ENCODE results near the gene LTB4R. TPM values are rescaled to one million over a fixed set of nuclear protein-coding genes. Genes with fewer than 3 reads are reported as not detected.
"Not testable (repeated sequence)": the region's sequence is repeated elsewhere in the genome, so short reads cannot be mapped to it uniquely, and the experiment has no call there.

Gene LTB4R
- total and polyA plus RNA-seq, 5 donors = 1.6 to 3.1 (median 2.3) TPM

DNA sequence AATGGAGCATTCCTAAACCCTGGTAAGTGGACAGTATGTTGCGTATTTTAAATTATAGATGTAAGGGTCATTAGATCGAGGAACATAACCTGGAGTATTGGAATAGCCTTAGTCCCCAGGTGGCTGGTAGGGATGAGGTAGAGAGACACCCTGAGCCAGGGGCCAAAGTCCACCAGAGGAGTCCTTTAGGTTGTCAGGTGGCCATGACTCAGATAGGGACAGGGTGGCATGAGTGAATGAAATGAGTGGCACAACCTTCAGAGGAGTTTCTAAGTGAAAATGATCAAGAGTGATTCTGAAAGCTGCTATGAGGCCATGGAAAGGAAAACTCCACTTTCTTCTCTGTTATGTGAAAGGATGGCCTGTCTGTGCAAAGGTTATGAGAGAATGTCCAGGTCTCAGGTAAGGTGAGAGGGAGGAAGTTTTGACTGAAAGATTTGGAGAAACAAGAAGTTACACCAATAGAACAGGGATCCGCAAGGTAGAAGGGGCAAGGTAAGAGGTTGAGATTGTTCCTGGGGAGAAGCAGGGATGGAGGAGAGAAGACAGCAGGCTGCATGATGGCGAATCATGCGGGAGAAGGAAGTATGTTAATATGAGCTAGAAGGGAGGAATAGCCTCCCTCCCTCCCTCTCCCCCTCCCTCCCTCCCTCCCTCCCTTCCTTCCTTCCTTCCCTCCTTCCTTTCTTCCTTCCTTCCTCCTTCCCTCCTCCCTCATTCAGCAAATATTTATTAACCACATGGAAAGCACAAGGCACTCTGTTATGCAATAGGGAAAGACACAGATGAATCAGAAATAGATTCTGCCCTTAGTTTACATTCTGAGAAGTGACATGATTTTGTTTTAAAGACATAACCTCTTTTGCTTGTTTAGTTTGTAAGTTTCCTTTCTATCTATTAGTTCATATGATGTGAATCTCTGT lies 42.5 kb downstream of the LTB4R start:
- DNase-seq = no peak
- intact Hi-C loops (cut with DNase I) = no loop called here
- Histone ChIP-seq H3K27me3 (ENCODE audit: control insufficient read depth, insufficient read depth) (no peaks in the 10 kb centered on the region), H3K4me3 (ENCODE audit: low read length) (no peak overlapping the region), H3K4me1 (ENCODE audit: control insufficient read depth, insufficient read depth, low read length) (no peaks in the 10 kb centered on the region), H3K9me3 (ENCODE audit: control insufficient read depth, low read length) (no peaks in the 10 kb centered on the region), H3K27ac (ENCODE audit: low read length) (no peak overlapping the region)
- WGBS = 75% methylated on average over 5 of the region's 5 CpGs
- no peak for ATAC-seq

- WGBS = 92% methylated on average over 3 of the region's 3 CpGs
- DNase-seq; H3K4me1 ChIP-seq (ENCODE audit: control insufficient read depth, insufficient read depth, low read length); ATAC-seq; H3K27me3 ChIP-seq (ENCODE audit: control insufficient read depth, insufficient read depth); intact Hi-C loops (cut with DNase I); H3K4me3 ChIP-seq (ENCODE audit: low read length); H3K9me3 ChIP-seq (ENCODE audit: control insufficient read depth, low read length); H3K27ac ChIP-seq (ENCODE audit: low read length): not testable (repeated sequence)
Observed at GRCh38 chr14:24354482-24354825, 43.2 kb downstream of the LTB4R start.

DNA sequence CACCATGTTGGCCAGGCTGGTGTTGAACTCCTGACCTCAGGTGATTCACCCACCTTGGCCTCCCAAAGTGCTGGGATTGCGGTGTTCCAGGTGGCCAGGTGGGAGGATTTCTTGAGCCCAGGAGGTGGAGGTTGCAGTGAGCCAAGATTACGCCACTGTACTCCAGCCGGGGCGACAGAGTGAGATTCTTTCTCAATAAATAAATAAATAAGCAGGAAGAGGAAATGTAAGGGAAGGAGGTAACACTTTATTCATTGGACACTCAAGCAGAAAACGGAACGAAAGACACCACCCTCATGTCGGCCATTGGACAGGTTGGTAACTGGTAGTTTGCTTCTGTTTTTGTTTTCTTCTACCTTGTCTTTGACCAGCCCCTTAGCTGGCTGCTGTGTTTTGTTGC lies 43.7 kb downstream of the LTB4R start:
- WGBS = 86% methylated on average over 7 of the region's 7 CpGs
- DNase-seq (no peak), ATAC-seq (no peak)
- no peak overlapping the region for H3K4me3 ChIP-seq (ENCODE audit: low read length)
- H3K27me3 ChIP-seq (ENCODE audit: control insufficient read depth, insufficient read depth) = no peaks in the 10 kb centered on the region
- no peak overlapping the region for H3K27ac ChIP-seq (ENCODE audit: low read length)
- intact Hi-C loops (cut with DNase I) = no loop called here
- no peaks in the 10 kb centered on the region for H3K9me3 ChIP-seq (ENCODE audit: control insufficient read depth, low read length)
- H3K4me1 ChIP-seq (ENCODE audit: control insufficient read depth, insufficient read depth, low read length) = no peaks in the 10 kb centered on the region

DNA sequence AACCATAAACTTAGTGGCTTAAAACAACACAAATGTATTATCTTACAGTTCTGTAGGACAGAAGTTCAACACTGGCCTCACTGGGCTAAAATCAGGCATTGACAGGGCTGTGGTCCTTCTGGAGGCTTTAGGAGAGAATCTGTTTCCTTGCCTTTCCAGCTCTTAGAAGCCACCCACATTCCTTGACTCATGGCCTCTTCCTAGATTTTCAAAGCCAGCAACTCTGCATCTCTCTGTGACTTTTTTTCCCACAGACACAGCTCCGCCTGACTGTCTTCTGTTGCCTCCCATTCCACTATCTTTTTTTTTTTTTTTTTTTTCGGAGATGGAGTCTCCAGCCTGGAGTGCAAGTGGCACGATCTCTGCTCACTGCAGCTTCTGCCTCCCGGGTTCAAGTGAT lies 44.9 kb downstream of the LTB4R start:
- DNase-seq (no peak), ATAC-seq (no peak)
- H3K27ac ChIP-seq (ENCODE audit: low read length) = no peak overlapping the region
- H3K9me3 ChIP-seq (ENCODE audit: control insufficient read depth, low read length) = no peaks in the 10 kb centered on the region
- H3K27me3 ChIP-seq (ENCODE audit: control insufficient read depth, insufficient read depth) = no peaks in the 10 kb centered on the region
- WGBS = 85% methylated on average over 4 of the region's 4 CpGs
- H3K4me3 ChIP-seq (ENCODE audit: low read length) = no peak overlapping the region
- intact Hi-C loops (cut with DNase I) = no loop called here
- no peaks in the 10 kb centered on the region for H3K4me1 ChIP-seq (ENCODE audit: control insufficient read depth, insufficient read depth, low read length)

- H3K27me3 ChIP-seq (ENCODE audit: control insufficient read depth, insufficient read depth) = no peaks in the 10 kb centered on the region
- no peak for ATAC-seq
- H3K27ac ChIP-seq (ENCODE audit: low read length) = no peak overlapping the region
- H3K4me1 ChIP-seq (ENCODE audit: control insufficient read depth, insufficient read depth, low read length) = no peaks in the 10 kb centered on the region
- no peak for DNase-seq
- H3K9me3 ChIP-seq (ENCODE audit: control insufficient read depth, low read length) = no peaks in the 10 kb centered on the region
- WGBS = 96% methylated on average over 3 of the region's 3 CpGs
- H3K4me3 ChIP-seq (ENCODE audit: low read length) = no peak overlapping the region
- intact Hi-C loops (cut with DNase I) = loop anchor here in 1 of 4 donors (10.0 kb wide), 1 partner anchor 75 kb away; no protein-coding TSS in a partner anchor
Observed at GRCh38 chr14:24360281-24360680, 49.0 kb downstream of the LTB4R start.

DNA sequence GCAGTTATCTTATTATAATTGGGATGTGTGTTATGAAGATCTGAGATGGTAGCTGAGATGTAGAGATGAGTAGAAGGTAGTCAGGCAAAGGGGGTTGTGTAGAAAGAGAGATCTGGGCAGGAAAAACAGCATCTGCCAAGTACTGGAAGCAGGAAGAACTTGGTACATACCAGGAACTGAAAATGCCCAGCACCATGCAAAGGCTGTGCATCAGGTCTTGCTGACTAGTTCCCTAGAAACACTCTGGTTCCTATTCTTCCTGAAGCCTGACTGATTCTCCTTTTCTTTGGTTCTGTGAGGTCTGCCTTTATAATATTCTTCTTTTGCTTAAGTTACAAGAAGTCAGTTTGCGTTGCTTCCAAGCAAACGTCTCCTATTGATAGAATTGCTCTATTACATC lies 50.0 kb downstream of the LTB4R start:
- Histone ChIP-seq H3K4me3 (ENCODE audit: low read length) (no peak overlapping the region), H3K27me3 (ENCODE audit: control insufficient read depth, insufficient read depth) (no peaks in the 10 kb centered on the region), H3K27ac (ENCODE audit: low read length) (no peak overlapping the region), H3K4me1 (ENCODE audit: control insufficient read depth, insufficient read depth, low read length) (no peaks in the 10 kb centered on the region), H3K9me3 (ENCODE audit: control insufficient read depth, low read length) (no peaks in the 10 kb centered on the region)
- WGBS = 68% methylated on average over 2 of the region's 2 CpGs
- ATAC-seq (no peak), DNase-seq (no peak)
- intact Hi-C loops (cut with DNase I) = loop anchor here in 1 of 4 donors (10.0 kb wide), 1 partner anchor 73 kb away; no protein-coding TSS in a partner anchor

DNA sequence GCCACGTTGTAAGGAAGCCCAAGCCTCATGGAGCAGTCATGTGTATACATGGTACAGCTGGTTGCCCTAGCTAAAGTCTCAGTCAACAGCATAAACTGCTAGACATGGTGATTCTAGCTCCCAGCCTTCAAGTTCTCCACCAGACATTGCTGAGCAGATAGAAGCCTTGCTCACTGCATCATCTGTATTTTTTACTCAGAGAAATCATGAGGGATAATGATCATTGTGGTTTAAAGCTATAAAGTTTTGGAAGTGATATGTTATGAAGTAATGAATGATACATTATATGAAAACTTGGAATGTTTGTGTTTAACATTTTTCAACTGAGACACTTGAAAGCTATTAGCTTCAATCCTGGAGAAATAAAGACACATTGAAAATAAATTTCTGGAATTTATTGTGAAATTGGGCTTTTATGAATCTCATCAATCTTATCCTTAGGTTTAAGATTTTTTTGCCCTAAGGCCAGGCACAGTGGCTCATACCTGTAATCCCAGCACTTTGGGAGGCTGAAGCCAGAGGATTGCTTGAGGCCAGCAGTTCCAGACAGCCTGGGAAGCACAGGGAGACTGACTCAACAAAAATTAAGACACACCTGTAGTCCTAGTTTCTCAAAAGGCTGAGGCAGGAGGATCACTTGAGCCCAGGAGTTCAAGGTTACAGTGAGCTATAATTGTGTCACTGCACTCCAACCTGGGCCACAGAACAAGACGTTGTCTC lies 51.1 kb downstream of the LTB4R start:
- H3K4me1 ChIP-seq (ENCODE audit: control insufficient read depth, insufficient read depth, low read length) = no peaks in the 10 kb centered on the region
- no peak overlapping the region for H3K27ac ChIP-seq (ENCODE audit: low read length)
- no peaks in the 10 kb centered on the region for H3K27me3 ChIP-seq (ENCODE audit: control insufficient read depth, insufficient read depth)
- no peaks in the 10 kb centered on the region for H3K9me3 ChIP-seq (ENCODE audit: control insufficient read depth, low read length)
- H3K4me3 ChIP-seq (ENCODE audit: low read length) = no peak overlapping the region
- DNase-seq (no peak), ATAC-seq (no peak)
- WGBS = 49% methylated on average over 2 of the region's 2 CpGs
- intact Hi-C loops (cut with DNase I) = loop anchor here in 1 of 4 donors (10.0 kb wide), 1 partner anchor 72 kb away; no protein-coding TSS in a partner anchor

- intact Hi-C loops (cut with DNase I) = loop anchor here in 1 of 4 donors (10.0 kb wide), 1 partner anchor 71 kb away; no protein-coding TSS in a partner anchor
- WGBS = 91% methylated on average over 5 of the region's 5 CpGs
Observed at GRCh38 chr14:24363401-24363800, 52.1 kb downstream of the LTB4R start.

DNA sequence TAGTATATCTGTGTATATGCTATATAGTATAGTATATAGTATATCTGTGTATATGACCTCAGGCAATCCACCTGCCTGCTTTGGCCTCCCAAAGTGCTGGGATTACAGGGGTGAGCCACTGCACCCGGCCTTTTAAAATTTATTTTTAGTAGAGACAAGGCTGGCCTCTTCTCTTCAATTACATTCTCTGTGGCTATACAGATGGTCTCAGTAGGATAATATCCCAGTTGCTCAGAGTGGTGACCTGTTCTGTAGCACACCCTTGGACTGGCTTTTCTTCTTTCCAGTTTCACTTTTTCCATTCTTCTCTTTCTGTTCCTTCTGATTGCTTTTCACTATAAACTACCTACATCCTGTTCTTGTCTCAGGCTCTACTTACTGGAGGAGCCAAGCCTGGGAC lies 53.5 kb downstream of the LTB4R start:
- no peaks in the 10 kb centered on the region for H3K9me3 ChIP-seq (ENCODE audit: control insufficient read depth, low read length)
- no peak overlapping the region for H3K4me3 ChIP-seq (ENCODE audit: low read length)
- no peak for DNase-seq
- intact Hi-C loops (cut with DNase I) = loop anchor here (5.0 to 10.0 kb wide), 3 partner anchors 47 to 70 kb away; no protein-coding TSS in a partner anchor
- WGBS = 68% methylated on average over 1 of the region's 1 CpG
- no peaks in the 10 kb centered on the region for H3K4me1 ChIP-seq (ENCODE audit: control insufficient read depth, insufficient read depth, low read length)
- no peaks in the 10 kb centered on the region for H3K27me3 ChIP-seq (ENCODE audit: control insufficient read depth, insufficient read depth)
- ATAC-seq = no peak
- no peak overlapping the region for H3K27ac ChIP-seq (ENCODE audit: low read length)

More at GRCh38 chr14:24363401-24363800, 52.1 kb downstream of the LTB4R start:
- no peak for DNase-seq
- ATAC-seq = no peak
- Histone ChIP-seq H3K27ac (ENCODE audit: low read length) (no peak overlapping the region), H3K9me3 (ENCODE audit: control insufficient read depth, low read length) (no peaks in the 10 kb centered on the region), H3K4me3 (ENCODE audit: low read length) (no peak overlapping the region), H3K27me3 (ENCODE audit: control insufficient read depth, insufficient read depth) (no peaks in the 10 kb centered on the region), H3K4me1 (ENCODE audit: control insufficient read depth, insufficient read depth, low read length) (no peaks in the 10 kb centered on the region)

- no peaks in the 10 kb centered on the region for H3K4me1 ChIP-seq (ENCODE audit: control insufficient read depth, insufficient read depth, low read length)
- peak; percentile 52 to 71 for ATAC-seq
Observed at GRCh38 chr14:24365600-24366412, 54.5 kb downstream of the LTB4R start.

More at GRCh38 chr14:24365600-24366412, 54.5 kb downstream of the LTB4R start:
- WGBS = 7% methylated on average over 28 of the region's 28 CpGs
- Histone ChIP-seq H3K4me3 (ENCODE audit: low read length) (peak overlapping the region; percentile 83), H3K27me3 (ENCODE audit: control insufficient read depth, insufficient read depth) (no peaks in the 10 kb centered on the region), H3K9me3 (ENCODE audit: control insufficient read depth, low read length) (no peaks in the 10 kb centered on the region), H3K27ac (ENCODE audit: low read length) (peak overlapping the region; percentile 95)
- intact Hi-C loops (cut with DNase I) = loop anchor here (2.0 to 10.0 kb wide), 4 partner anchors 46 to 69 kb away; no protein-coding TSS in a partner anchor
- DNase-seq = peak; percentile 91 to 94 (median 94)

All from right cardiac atrium (tissue), 5 donors.